OCI-LY7 (cell line): ENCODE measurements around the gene PIK3R1.

Source experiments
- EZH2phosphoT487 ChIP-seq: fragments of 200-600 bp; sonication (generic); IDR thresholded peaks from 2 replicates; pipeline ENCODE4 v1.6.1; 2018; ENCODE audit warnings: low read depth, borderline replicate concordance, mild to moderate bottlenecking, mixed run types, antibody characterized with exemption, low read length, moderate library complexity, mixed read lengths
- TF ChIP-seq, protein P1 (sequence below): fragments of 200-600 bp; sonication (generic); conservative IDR thresholded peaks from 2 replicates; pipeline ENCODE4 v1.5.1; 2014; ENCODE audit warnings: mild to moderate bottlenecking, antibody characterized with exemption, low read length, moderate library complexity, mixed read lengths

DNA sequence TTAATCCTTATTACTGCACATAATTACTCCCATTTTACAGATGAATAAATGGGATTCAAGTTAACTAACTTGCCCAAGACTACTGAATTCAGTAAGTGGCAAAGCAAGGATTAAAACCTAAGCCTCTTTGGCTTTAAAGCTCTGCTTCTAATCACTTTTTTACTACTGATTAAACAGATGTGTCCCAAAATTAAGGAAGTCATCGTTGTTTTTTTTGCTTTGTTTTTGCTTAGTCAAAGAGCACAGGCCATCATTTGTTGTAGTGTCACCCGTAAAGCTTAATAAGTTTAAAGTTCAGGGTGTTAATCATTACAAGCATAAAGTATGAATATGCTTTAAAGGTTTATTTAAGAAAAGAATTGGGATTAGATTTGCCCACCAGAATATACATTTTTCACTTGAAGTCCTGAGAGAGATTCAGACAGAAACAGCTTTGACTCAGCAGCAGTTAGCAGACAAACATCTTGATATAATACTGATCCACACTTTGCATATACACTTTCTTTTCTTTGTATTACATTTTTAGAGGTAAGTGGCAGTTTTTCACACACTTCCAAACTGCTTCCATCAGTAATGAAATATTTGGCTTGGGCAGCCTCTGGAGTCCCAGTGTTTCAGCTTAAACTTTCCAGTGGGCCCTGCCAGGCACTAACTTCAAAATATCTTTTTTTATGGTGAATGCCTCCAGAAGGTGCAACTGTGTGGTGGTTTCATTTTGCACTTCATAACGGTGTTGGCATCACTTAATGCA, 52.7 kb downstream of the PIK3R1 start:
- TF ChIP-seq, protein P1, sequence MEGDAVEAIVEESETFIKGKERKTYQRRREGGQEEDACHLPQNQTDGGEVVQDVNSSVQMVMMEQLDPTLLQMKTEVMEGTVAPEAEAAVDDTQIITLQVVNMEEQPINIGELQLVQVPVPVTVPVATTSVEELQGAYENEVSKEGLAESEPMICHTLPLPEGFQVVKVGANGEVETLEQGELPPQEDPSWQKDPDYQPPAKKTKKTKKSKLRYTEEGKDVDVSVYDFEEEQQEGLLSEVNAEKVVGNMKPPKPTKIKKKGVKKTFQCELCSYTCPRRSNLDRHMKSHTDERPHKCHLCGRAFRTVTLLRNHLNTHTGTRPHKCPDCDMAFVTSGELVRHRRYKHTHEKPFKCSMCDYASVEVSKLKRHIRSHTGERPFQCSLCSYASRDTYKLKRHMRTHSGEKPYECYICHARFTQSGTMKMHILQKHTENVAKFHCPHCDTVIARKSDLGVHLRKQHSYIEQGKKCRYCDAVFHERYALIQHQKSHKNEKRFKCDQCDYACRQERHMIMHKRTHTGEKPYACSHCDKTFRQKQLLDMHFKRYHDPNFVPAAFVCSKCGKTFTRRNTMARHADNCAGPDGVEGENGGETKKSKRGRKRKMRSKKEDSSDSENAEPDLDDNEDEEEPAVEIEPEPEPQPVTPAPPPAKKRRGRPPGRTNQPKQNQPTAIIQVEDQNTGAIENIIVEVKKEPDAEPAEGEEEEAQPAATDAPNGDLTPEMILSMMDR, result no peak
- no peak for TF ChIP-seq EZH2phosphoT487
